ENCODE results near the gene CCNH.

CCNH gene

DNA sequence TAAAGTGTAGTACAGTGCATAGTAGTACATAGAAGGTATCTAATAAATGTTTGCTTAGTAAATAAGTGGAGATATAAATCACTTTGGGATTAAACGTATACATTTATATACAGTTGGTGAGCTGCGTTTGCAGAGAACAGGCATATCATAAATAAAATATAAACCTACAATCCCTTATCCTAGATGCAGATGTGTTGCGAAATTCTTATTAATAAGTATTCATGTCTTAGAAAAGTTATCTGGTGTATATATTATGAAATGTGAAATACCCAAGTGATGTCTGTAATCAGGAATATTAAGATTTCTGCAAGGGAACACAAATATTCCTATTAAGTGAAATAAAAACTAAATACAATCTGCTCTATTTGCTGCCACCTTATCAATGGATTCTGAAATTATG is 8.8 kb downstream of the CCNH start:
- no peak for DNase-seq (ENCODE audit: low read depth, low spot score)

DNA sequence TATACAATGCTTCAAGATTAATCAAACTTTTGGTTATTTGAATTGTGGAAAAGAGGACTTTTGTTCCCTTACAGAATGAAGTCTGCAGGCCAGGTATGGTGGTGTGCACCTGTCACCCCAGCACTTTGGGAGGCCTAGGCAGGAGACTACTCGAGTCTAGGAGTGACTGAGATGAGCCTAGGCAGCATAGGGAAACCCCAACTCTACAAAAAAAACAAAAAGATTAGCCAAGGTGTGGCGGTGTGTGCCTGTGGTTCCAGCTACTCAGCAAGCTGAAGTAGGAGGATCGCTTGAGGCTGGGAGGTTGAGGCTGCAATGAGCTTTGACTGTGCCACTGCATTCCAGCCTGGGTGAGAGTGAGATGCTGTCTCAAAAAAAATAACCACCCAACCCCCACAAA is 9.3 kb downstream of the CCNH start:
- DNase-seq (ENCODE audit: low read depth, low spot score) = no peak

DNA sequence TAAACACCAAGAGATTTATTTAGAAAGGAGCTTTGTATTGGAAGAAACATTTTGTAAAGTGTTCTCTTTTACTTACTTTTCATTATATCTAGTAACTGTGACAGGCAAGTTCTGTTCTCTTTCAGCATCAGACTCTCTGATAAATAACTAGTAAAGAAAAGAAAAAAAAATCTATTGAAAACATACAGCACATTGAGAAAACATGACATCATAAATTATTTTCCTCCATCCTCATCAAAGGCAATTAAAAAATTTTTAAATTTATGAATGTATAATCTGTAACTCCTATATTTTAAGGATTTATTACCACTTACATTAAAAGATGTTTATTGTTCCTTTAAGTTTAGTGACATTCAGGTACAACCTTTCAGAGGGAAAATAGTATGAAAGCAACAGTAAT is 11.1 kb downstream of the CCNH start:
- no peak for DNase-seq (ENCODE audit: low read depth, low spot score)

DNA sequence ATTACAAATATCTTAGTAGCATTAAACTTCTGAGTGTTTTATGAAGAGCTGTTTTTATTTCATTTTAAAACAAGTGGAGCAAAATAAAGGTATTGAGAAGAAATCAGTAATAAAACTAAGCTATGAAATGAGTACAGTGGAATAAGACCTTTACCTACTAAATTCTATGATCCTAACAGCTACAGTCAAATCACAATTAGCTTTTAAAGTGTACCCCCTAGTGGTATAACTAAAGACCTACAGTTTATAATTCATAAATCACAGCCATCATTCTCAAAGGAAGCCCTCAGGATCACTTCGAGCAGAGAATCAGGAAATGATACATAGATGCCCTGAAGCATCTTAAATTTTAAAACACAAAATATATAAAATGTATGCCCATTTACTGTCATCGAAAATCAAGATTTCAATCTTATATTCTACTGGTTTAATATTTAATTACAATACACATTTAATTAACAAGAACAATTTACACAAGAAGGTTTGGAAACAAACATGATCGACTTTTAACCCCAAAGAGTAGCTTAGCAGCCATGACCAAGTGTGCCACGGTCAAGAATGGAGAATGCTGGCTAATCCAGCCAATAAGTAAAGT is 12.3 kb downstream of the CCNH start:
- no peak for DNase-seq (ENCODE audit: low read depth, low spot score)

DNA sequence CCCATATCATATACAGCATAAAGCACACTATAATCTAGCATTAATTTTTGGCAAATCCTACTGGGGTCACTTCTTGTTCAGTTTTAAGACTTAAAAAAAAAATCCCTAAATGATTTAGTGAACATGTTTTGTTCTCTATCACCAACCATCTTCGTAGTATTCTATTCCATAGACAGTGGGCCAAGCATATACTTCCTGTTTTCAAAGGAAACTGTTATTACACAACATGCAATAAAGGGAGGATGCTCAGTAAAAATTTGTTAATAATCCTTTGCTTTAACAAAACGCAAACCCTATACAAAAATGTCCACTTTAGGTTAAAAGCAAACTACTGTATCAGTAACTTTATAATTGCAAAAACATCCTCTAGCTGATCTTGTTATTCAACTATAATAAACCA is 13.0 kb downstream of the CCNH start:
- no peak for DNase-seq (ENCODE audit: low read depth, low spot score)

DNA sequence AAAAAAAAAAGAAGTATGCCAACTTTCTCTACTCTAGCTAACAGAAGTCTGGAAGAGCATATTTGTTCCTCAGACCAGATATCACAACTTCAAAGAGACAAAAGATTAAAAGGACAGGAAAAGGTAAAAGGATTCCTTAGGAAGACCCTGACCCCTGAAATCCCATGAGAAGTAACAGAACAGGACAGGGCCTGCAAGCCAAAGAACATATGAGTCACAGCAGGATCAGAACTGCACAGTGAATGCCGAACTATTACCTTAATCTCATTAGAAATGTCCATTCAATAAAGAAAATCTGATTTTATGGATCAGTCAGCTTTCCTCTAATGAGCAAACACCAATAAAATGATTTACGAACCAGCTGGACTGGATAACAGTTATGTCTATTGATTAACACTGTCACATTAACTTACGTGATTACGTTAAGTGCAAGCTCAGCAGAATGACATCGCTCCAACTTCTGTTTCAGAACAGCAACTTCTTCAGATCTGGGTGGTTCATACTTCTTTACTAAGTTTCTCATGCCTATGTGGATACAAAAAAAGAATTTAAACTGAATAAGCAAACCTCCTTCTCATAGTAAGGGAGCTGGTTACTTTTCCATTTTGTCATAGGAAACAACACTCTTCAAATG is 13.6 kb downstream of the CCNH start:
- DNase-seq (ENCODE audit: low read depth, low spot score) = no peak

DNA sequence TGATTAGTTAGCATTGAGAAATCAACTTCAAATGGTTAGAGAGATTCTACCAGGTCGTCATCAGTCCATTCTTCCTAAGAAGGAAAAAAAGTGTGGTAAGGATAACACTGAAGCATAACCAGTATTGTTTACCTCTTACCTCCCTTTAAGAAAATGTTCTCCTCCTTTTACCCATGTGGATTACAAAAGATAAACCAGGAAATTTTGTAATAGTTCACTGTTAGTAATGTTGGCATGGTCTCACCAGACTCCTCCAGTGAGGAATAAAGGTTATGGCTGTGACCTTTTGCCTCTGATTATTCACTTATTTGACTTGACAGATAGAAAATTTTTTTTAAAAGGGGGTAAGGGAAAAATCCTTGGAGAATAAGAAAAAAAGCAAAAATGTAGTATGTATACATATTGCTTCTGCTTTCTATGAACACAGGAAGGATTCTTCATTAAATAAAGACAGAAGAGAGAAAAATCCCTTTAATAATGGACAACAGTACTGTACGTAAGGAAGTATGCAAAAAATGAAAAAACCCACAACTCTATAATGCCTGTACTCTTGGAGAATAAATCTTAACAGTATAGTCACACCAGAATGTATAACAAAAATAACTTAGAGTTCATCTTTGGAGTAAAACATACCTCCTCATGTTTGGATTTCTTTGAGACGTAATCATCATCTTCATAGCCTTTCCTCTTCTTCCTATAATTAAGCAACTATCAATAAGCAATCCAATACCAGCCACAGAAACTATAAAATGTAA is 18.1 kb downstream of the CCNH start:
- DNase-seq (ENCODE audit: low read depth, low spot score) = no peak

DNA sequence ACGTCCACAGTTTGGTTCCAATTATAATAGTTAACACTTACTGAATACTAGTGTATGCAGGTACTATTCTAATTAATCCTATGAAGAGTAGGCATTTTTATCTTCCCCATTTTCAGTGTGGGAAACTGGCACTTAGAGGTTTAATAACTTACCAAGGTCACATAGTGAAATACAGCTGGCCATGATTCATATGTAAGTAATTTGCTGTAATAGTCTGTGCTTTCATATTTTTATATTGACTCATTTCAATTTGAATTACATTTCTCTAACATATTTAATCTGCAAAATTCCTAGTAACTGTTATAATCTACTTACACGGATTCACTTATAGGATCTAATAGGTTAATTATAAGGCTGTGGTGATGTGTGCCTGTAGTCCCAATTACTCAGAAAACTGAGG is 19.4 kb downstream of the CCNH start:
- no peak for DNase-seq (ENCODE audit: low read depth, low spot score)

DNA sequence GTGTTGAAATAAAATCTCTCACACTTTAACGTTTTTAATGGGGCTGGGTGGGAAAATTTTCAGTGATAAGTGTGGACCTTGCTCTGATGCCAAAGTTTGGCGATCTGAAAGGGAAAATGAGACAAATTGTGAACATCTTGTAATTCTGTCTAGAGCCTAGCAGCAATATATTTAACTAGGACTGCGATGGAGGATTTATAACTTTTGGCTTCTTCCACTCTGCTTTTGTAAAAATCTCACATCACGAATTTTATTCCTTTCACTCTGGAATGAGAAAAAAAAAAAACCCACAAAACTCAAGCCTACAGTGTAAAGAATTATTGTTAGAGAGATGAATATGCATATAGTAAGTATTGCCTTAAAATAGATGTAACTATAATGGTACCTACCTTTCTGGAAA is 19.9 kb downstream of the CCNH start:
- no peak for DNase-seq (ENCODE audit: low read depth, low spot score)

DNA sequence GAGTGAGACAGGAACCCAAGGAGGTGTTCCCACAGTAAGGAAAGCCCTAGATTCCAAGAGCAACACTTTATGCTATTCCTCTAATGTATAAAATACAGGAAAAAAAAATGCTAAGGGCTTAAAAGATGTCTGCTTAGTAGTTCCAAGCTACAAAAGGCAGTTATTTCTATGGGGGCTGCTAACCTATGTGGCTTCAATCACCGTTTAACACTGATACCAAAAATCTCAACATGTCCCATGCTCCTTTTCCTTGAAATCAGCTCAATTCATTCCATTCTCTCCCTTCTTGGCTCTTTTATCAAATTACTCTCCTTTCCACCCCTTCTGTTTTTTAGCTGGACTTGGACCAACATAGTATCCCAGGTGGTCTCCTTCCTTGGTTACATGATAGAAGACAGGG is 20.6 kb downstream of the CCNH start:
- DNase-seq (ENCODE audit: low read depth, low spot score) = no peak

DNA sequence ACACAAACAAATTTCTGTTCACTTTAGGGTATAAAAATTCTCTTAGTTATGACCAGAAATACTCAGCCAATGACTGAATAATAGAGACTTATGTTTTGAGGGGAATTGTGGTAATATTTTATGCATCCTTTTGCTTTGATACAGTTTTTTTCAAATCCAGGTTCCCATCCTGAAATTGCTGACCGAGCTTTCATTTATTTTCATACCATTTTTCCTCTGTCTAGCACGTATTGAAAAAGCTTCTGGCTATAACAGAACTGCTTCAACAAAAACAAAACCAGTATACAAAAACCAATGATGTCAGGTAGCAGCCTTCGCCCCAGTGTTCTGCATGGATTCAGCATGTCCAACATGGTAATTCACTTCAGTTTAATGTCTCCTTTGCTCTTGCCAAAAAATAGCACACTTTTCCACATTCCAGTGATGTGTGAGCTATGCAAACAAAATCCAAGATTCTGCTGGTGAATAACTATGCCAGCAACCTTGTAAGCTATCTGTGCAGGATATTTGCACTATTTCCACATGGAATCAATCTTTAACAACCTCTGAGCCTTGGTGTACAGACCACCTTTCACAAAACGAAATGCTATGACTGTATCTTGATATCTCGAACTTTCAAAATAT is 22.0 kb downstream of the CCNH start:
- DNase-seq (ENCODE audit: low read depth, low spot score) = no peak

DNA sequence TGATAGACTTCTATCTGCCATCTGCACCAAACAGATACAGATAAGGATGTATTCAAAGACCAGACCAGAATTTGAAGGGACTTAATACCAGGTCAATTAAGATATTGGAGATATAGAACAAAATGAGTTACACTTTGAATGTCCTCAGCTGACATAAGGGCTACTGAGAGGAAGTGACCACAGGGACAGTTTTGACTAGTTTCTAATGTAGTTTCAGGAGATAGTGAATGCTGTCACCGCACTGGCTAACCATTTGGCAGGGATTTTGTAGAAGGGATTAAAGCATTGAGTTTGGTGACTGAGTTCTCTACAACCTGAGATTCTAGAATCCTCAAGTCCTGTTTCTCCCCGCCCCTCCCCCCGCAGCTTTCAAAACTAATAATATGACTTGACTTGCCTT is 22.7 kb downstream of the CCNH start:
- DNase-seq (ENCODE audit: low read depth, low spot score) = no peak

DNA sequence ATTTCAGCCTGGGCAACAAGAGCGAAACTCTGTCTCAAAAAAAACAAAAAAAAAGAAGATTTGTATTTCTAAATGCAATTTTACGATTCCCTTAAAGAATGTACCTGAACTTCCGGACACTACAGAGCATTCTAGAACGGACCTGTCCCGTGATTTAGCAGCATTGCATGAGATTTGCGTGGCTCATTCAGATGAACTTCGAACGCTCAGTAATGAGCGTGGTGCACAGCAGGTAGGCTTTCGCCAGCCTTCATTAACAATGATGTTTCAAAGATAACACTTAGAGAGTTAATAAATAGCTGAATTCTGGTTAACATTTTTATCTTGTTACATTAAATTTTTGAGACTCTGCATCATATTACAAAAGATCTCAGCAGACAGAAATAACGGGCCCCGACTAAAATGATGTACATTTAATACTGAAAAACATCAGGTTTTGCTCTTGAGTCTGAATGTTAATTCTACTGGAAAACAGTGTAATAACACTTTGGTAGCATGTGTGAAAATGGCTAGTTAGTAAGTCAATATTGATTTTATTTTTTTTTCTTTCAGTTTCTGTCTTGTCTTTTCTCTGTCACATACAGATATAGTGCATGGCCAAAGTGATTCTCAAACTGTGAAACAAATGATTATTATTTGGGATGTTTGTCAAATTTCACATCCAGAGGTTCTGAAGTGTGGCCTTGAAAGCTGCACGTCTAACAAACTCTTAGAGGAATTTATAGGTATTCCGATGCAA is 23.3 kb downstream of the CCNH start:
- no peak for DNase-seq (ENCODE audit: low read depth, low spot score)

DNA sequence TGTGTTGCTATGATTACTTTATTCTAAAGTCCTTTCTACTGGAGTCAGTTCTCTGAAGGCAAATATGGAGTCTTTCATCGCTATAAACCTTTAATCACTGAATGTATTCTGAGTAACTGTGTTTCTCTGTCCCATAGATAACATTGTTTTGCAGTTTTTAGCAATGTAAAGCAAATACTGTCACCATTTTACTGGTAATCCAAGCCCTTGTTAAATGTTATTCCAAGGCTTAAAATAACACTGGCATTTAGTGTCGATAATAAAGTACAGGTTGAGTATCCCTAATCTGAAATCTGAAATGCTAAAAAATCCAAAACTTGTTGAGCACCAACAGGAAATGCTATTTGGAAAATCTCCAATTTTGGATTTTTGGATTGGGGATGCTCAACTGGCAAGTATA is 24.6 kb downstream of the CCNH start:
- no peak for DNase-seq (ENCODE audit: low read depth, low spot score)

DNA sequence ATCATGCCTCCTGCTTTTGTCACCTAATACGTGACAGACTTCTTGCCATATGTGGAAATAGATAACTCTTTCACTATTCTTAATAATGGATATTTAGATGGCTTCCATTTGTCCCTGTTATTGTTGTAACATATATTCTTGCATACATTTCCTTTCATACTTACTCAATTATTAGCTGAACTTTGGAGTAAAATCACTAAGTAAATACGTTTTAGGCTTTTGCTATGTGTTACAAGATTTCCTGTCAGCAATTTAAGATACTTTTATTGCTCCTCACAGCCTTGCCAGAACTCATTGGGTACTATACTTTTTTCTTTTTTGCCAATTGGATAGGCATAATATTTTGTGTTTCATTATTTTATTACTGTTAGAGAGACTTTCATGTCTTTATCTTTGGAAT is 26.9 kb downstream of the CCNH start:
- no peak for DNase-seq (ENCODE audit: low read depth, low spot score)

DNA sequence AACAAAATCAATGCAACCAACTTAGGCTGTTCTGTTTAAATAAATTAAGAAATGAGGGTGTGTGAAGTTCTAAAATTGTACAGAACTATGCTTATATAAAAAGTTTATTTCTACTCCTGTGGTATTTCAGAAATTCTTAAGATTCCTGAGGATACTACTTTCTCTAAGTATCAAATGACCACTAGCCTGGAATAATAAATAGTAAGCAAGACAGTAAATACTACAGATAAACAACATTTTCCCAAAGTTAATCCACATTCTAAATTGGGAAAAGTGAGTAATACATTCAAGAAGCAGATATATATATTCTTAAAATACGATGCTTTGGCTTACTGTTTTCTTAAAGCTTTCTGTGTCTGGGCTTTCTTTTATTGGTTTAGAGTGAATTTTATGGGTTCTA is 29.5 kb downstream of the CCNH start:
- no peak for DNase-seq (ENCODE audit: low read depth, low spot score)

DNA sequence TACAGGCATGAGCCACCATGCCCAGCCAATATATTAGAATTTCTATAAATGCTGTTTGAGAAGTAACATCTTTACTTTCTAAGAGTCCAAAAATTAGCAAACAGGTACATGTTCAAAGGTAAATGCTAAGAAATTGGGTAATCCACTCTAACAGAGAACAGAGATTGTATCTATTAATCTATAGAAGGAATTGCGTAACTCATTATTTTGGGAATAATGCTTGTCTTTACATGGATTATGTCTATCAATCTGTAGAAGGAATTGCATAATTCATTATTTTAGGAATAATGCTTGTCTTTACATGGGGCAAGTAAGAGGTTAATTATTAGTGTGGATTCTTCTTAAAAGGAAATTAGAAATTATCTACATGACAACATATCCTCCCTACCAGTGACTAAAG is 30.5 kb downstream of the CCNH start:
- no peak for DNase-seq (ENCODE audit: low read depth, low spot score)

DNA sequence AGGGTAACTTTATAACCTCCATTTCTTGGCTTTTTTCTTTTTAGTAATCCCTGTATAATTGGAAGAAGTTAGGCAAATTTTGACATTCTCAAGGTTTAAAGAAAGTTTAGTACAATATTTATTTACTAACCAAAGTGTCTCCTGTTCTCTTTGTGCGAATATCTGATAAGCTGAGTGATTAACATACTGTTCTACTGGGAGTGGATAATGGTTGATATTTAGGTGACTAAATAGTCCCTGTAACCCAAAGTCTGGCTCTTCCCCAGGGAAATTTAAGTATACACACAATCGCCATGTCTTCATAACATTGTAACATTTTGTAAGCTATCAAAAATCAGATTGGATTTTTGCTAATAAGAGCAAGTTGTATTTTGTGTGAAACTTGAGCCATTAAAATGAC is 40.0 kb downstream of the CCNH start:
- no peak for DNase-seq (ENCODE audit: low read depth, low spot score)

DNA sequence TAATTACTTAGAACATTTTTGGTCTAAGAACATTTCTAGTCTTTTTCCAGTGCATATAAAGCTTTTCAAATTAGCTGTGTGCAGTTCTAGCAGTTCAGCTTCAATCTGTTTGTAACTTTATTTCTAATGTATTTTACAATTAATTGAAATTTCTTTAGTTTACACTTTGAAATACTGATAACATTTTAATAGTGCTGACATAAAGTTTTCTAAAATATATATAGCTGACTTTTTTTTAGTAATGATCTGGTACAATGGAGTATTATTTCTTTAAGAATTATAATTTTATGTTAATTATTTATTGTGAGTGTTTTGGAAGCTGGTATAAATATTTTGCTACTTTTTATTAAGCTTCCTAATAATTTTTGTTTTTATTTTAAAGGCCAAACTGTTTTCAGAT is 43.3 kb downstream of the CCNH start:
- no peak for DNase-seq (ENCODE audit: low read depth, low spot score)

DNA sequence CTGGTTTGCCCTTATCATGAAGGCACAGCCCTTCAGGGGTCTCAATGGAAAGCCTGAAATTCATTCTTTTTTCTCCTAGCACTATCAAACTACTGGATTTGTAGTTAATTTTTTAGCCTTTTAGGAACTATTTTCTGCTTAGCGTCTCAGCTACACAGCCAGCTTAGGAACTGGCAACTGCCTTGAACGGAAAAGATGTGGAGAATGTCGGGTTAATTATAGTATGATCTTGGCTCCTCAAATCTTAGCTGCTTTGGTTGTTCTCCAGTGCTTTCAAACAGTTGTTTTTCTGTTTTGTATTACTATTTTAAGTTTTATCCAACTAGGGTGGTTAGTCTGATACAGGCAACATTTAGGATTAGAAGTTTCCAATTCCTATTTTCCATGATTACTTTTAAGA is 44.1 kb downstream of the CCNH start:
- DNase-seq (ENCODE audit: low read depth, low spot score) = no peak

DNA sequence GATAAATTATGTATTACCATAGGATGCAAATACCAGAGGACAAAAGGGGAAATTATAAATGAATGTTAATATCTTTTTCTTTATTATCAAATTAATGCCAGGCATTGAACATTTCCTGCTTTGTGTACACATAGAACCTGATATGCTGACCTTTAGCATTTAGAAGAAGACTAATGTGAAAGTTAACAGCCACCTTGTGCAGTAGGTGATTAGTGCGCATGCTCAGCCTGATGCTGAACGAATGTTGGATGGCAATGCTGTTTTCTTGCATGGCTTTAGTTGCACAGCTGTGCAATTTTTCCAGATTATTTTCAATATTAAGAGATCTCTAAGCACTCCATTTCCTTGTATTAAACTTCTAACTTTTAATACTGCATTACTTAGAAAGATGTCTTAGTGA is 45.5 kb downstream of the CCNH start:
- DNase-seq (ENCODE audit: low read depth, low spot score) = no peak

DNA sequence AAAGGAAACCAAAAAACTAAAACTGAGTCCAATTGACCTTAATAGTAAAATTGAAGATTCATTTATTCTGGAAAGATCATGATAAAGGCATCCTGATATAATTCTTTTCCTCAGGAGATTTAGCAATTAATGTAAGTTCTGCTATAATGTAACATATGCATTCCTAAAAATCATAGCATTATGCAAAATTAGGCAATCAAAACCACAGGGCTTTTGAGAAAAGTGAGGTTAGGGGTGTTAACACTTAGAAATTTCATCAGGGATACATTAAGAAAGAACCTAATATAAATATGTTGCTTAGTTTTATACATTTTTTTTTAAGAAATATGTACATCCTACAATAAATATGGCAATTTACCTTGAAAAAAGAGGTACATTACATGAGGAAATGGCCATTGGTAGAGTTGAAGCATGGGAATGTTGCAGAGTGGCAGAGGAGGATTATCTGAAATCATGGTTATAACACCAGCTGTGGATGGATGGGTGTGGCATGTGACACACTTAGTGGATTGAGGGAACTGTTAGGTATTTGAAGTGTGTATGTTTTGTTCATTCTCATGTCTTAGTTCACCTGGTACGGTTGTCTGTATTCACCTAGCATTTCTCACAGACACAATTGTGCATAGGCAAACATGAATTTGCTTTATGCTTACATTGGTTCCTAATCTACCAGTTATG is 51.1 kb downstream of the CCNH start:
- DNase-seq (ENCODE audit: low read depth, low spot score) = no peak

Data from activated CD4-positive, CD25-positive, alpha-beta regulatory T cell treated with anti-CD3 and anti-CD28 coated beads, Interleukin-2, amount 50 U/mL, for 16 hours (primary cell).